Activated B cell treated with CpG ODN at 0.5 μM for 24 hours (primary cell): ENCODE results near the gene MALRD1. TPM values are rescaled to one million over a fixed set of nuclear protein-coding genes. Genes with fewer than 3 reads are reported as not detected.

ENCODE experiments used
- ATAC-seq: fragments of 200-7000 bp; cut with Tn5 transposase; one replicate; pipeline ENCODE4 v1.10.0; 2021; ENCODE audit warnings: low read depth, mild to moderate bottlenecking, moderate library complexity
- CTCF ChIA-PET: fragments of 350-600 bp; sonication (Branson Sonifier 250); formaldehyde crosslinking; loops from one replicate; lab custom pipeline; 2021; ENCODE audit warnings: antibody characterized with exemption; lab: Charles Lee
- POLR2A ChIA-PET: fragments of 350-600 bp; sonication (Branson Sonifier 250); formaldehyde crosslinking; loops from one replicate; lab custom pipeline; 2021; ENCODE audit warnings: antibody characterized with exemption; lab: Charles Lee
- DNase-seq: peaks from one replicate; pipeline ENCODE4 v3.0.0; 2022
- H3K27ac Mint-ChIP-seq: one replicate; pipeline ENCODE4 v1.8.0; 2020; ENCODE audit warnings: mixed read lengths
- H3K27me3 Mint-ChIP-seq: one replicate; pipeline ENCODE4 v1.8.0; 2021; ENCODE audit warnings: mixed read lengths
- H3K36me3 Mint-ChIP-seq: one replicate; pipeline ENCODE4 v1.8.0; 2021; ENCODE audit warnings: low read depth, mixed read lengths
- H3K4me1 Mint-ChIP-seq: one replicate; pipeline ENCODE4 v1.8.0; 2021; ENCODE audit warnings: mixed read lengths
- H3K4me3 Mint-ChIP-seq: one replicate; pipeline ENCODE4 v1.8.0; 2020; ENCODE audit warnings: mild to moderate bottlenecking, mixed read lengths
- H3K9me3 Mint-ChIP-seq: one replicate; pipeline ENCODE4 v1.8.0; 2020; ENCODE audit warnings: mixed read lengths
- intact Hi-C: fragments of 100-400 bp; cut with micrococcal nuclease; formaldehyde crosslinking; loops from one replicate; pipeline ENCODE4 v1.15.1; 2024
- total RNA-seq: library from RNA; stranded (reverse); gene quantifications from 2 replicates; pipeline ENCODE4 v1.2.3, GENCODE V29; 2022
- TF ChIP-seq, protein P1 (sequence below): fragments of 200-600 bp; IDR thresholded peaks from one replicate; pipeline ENCODE4 v1.8.0; 2022; ENCODE audit warnings: antibody characterized with exemption, mild to moderate bottlenecking

The MALRD1 gene
- total RNA-seq, 1 donor from 2014 or later: not detected

DNA sequence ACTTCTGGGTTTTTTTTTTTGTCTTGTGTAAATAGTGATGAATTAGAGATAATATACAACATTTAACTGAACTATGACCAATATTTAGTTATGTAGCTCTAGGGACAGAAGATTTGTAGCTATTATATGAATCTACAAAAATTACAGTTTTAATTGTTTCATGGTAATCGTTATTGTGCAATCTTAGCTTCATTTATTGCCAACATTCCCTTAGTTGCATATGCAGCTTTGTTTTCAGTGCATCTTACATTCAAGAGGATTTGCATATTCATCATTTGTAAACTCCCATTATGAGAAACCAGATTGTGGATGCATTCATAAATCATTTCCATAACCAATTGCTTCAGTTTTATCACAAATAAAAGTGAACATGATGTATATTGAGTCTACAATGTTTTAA, 68.8 kb downstream of the MALRD1 start:
- POLR2A ChIA-PET: no interaction called here
- Mint-ChIP-seq H3K4me1 (no peaks in the 10 kb centered on the region), H3K36me3 (no peaks in the 10 kb centered on the region), H3K27me3 (no peaks in the 10 kb centered on the region), H3K27ac (no peak overlapping the region), H3K4me3 (no peak overlapping the region), H3K9me3 (peaks cover 14% of the 10 kb centered on the region)
- CTCF ChIA-PET: no interaction called here
- no peak for DNase-seq
- no peak for ATAC-seq
- TF ChIP-seq, protein P1, sequence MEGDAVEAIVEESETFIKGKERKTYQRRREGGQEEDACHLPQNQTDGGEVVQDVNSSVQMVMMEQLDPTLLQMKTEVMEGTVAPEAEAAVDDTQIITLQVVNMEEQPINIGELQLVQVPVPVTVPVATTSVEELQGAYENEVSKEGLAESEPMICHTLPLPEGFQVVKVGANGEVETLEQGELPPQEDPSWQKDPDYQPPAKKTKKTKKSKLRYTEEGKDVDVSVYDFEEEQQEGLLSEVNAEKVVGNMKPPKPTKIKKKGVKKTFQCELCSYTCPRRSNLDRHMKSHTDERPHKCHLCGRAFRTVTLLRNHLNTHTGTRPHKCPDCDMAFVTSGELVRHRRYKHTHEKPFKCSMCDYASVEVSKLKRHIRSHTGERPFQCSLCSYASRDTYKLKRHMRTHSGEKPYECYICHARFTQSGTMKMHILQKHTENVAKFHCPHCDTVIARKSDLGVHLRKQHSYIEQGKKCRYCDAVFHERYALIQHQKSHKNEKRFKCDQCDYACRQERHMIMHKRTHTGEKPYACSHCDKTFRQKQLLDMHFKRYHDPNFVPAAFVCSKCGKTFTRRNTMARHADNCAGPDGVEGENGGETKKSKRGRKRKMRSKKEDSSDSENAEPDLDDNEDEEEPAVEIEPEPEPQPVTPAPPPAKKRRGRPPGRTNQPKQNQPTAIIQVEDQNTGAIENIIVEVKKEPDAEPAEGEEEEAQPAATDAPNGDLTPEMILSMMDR: no peak
- intact Hi-C loops: no loop called here

DNA sequence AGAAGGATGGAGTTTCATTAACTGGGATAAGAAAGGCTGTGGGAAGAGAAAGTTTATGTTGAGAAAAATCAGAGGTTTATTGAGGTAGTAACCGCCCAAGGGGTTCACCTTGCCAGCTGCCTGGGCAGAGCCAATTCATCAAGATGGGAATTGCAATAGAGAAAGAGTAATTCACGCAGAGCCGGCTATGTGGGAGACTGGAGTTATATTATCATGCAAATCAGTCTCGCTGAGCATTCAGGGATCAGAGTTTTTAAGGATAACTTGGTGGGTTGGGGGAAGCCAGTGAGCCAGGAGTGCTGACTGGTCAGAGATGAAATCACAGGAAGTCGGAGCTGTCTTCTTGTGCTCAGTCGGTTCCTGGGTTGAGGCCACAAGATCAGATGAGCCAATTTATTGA, 70.6 kb downstream of the MALRD1 start:
- intact Hi-C loops: no loop called here
- no peak for DNase-seq
- POLR2A ChIA-PET: no interaction called here
- no peak overlapping the region for H3K27ac Mint-ChIP-seq
- H3K4me3 Mint-ChIP-seq: no peak overlapping the region
- H3K4me1 Mint-ChIP-seq: no peaks in the 10 kb centered on the region
- no peak for ATAC-seq
- no peaks in the 10 kb centered on the region for H3K27me3 Mint-ChIP-seq
- TF ChIP-seq, protein P1: no peak
- peaks cover 7% of the 10 kb centered on the region for H3K9me3 Mint-ChIP-seq
- H3K36me3 Mint-ChIP-seq: no peaks in the 10 kb centered on the region
- CTCF ChIA-PET: no interaction called here

DNA sequence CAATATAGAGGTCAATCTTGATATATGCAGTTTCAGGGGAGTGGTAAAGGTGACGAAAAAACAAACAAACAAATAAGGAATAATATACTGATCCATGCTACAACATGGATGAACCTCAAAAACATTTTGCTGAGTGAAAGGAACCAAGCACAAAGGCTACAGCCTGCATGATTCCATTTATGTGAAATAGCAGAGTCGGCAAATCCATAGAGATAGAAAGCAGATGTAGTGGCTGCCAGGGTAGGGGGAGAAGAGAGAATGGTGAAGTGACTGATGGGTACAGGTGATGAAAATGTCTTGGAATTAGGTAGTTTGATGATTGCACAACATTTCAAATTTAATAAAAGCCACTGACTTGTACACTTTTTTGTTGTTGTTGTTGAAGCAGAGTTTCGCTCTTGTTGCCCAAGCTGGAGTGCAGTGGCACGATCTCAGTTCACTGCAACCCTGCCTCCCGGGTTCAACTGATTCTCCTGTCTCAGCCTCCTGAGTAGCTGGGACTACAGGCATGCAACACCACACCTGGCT, 71.8 kb downstream of the MALRD1 start:
- CTCF ChIA-PET: no interaction called here
- Mint-ChIP-seq H3K9me3 (peaks cover 7% of the 10 kb centered on the region), H3K27ac (no peak overlapping the region), H3K36me3 (no peaks in the 10 kb centered on the region), H3K4me1 (no peaks in the 10 kb centered on the region), H3K27me3 (no peaks in the 10 kb centered on the region), H3K4me3 (no peak overlapping the region)
- POLR2A ChIA-PET: no interaction called here
- ATAC-seq: no peak
- intact Hi-C loops: no loop called here
- DNase-seq: no peak
- TF ChIP-seq, protein P1: no peak

DNA sequence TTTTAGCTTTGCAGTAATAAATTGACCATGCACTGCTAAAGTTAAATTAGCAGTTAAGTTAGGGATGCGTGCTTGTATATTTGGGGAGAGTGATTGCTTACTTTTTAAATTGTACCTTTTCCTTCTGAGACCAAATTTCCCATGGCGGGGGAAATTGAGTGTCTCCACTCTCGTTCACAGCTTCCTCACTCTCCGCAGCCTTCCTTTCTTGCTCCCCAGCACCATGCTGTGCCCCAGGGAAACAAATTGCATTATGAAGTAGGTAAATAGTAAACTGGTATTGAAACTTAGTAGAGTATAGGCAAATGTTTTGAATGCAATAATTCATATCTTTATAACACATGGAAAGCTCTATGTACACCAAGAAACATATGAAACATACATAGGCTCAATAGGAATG, 85.4 kb downstream of the MALRD1 start:
- DNase-seq: no peak
- Mint-ChIP-seq H3K4me1 (no peaks in the 10 kb centered on the region), H3K4me3 (no peak overlapping the region), H3K36me3 (no peaks in the 10 kb centered on the region), H3K27me3 (no peaks in the 10 kb centered on the region), H3K27ac (no peak overlapping the region), H3K9me3 (peaks cover 5% of the 10 kb centered on the region)
- no peak for ATAC-seq
- intact Hi-C loops: no loop called here
- ChIA-PET CTCF (no interaction called here), POLR2A (no interaction called here)
- TF ChIP-seq, protein P1: no peak

DNA sequence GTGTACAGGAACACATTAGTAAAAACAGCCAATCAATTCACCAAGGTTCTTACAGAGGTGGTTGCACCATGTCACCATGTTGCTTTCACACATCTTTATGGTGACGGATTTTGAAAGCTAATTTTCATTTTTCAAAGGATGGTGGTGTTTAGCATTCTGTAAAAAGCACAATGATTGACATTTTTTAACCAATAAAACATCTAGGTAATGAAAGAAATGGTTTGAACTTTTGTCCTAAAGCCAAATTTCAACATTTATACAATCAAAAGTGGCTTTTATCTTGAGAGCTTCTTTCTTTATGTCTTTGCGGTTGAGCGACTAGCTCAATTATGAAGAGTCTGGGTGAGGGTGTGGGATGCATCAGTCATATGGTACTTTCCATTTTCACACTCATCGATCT, 94.4 kb downstream of the MALRD1 start:
- intact Hi-C loops: no loop called here
- H3K27me3 Mint-ChIP-seq: no peaks in the 10 kb centered on the region
- no peak for ATAC-seq

More for the DNA sequence above, 94.4 kb downstream of the MALRD1 start:
- H3K4me1 Mint-ChIP-seq: no peaks in the 10 kb centered on the region
- no peaks in the 10 kb centered on the region for H3K36me3 Mint-ChIP-seq
- H3K27ac Mint-ChIP-seq: no peak overlapping the region
- no peak overlapping the region for H3K4me3 Mint-ChIP-seq
- no peak for DNase-seq
- ChIA-PET POLR2A (no interaction called here), CTCF (no interaction called here)
- TF ChIP-seq, protein P1: no peak
- H3K9me3 Mint-ChIP-seq: peaks cover 9% of the 10 kb centered on the region
